ENCODE data around the gene CST8.

The CST8 gene

DNA sequence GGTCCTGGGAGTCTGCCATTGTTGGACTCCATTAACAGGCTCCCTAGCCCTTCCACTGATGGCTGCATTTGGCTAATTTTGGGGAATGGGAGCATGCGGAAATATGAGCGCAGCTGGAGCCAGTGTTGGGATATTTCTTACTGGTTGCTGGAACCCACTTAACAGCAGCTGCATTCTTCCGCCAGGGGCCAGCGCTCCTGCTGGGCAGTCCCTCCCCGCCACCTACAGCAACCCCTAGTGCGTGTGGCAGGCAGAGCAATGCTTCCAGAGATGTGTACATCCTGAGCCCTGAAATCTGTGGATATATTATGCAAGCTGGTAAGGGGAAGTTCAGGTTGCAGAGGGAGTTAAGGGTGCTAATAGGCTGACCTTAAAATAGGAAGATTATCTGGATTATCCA is 16.4 kb downstream of the CST8 start:
- Histone ChIP-seq H3K4me1 (ENCODE audit: low read depth, poor library complexity, severe bottlenecking) (no peaks in the 10 kb centered on the region), H3K9ac (no peak overlapping the region), H4K20me1 (ENCODE audit: insufficient read depth) (no peaks in the 10 kb centered on the region), H3K79me2 (ENCODE audit: insufficient read depth, low read depth) (no peaks in the 10 kb centered on the region), H3K27me3 (ENCODE audit: insufficient read depth, low read depth) (no peaks in the 10 kb centered on the region), H3K27ac (no peak overlapping the region), H2AFZ (ENCODE audit: low read depth) (no peak overlapping the region), H3K4me3 (IDR thresholded peaks at IDR 0.05; ENCODE audit: insufficient read depth, low read depth, low read length) (no peak overlapping the region), H3K36me3 (ENCODE audit: insufficient read depth) (no peaks in the 10 kb centered on the region), H3K4me2 (no peak overlapping the region)
- TF ChIP-seq, protein P1, sequence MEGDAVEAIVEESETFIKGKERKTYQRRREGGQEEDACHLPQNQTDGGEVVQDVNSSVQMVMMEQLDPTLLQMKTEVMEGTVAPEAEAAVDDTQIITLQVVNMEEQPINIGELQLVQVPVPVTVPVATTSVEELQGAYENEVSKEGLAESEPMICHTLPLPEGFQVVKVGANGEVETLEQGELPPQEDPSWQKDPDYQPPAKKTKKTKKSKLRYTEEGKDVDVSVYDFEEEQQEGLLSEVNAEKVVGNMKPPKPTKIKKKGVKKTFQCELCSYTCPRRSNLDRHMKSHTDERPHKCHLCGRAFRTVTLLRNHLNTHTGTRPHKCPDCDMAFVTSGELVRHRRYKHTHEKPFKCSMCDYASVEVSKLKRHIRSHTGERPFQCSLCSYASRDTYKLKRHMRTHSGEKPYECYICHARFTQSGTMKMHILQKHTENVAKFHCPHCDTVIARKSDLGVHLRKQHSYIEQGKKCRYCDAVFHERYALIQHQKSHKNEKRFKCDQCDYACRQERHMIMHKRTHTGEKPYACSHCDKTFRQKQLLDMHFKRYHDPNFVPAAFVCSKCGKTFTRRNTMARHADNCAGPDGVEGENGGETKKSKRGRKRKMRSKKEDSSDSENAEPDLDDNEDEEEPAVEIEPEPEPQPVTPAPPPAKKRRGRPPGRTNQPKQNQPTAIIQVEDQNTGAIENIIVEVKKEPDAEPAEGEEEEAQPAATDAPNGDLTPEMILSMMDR (conservative IDR thresholded peaks at IDR 0.05; ENCODE audit: low read depth, low read length): no peak

DNA sequence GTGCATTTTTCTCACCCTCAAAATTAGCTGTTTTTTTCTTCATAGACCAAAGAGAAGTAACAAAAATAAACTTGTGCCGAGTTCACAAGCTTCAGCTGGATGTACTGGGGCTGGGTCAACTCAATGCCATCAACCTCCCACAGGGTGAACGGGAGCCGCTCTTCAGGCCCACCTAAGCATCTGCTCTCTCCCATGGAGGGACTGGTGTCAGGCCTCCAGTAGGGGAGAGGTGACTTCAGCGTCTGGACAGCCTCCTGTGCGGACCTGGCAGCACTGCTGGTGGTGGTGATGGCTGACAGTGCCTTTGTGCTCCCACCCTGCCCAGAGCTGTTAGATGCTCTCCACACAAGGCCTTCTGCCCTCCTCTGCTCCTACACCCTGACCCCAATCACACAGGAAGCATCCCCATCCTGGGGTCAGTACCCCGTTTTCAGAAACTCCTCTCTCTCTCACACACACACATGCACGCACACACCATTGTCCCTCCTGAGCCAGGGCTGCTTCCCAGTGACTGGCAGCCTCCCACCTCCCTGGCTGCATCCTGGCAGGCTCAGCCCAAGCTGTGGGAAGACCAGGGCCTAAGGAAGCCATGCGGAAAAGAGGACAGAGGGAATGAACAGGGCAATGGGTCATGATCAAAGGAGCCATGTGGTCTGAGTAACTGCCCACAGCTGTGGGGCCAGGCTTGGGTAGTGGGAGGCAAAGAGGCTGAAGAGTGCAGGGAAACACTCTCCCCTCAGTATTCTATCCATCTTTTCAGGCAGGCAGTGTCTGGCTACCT is 17.7 kb downstream of the CST8 start:
- H3K79me2 ChIP-seq (ENCODE audit: insufficient read depth, low read depth): no peaks in the 10 kb centered on the region
- no peaks in the 10 kb centered on the region for H3K36me3 ChIP-seq (ENCODE audit: insufficient read depth)
- H4K20me1 ChIP-seq (ENCODE audit: insufficient read depth): no peaks in the 10 kb centered on the region
- no peak overlapping the region for H3K4me2 ChIP-seq
- H3K4me3 ChIP-seq (IDR thresholded peaks at IDR 0.05; ENCODE audit: insufficient read depth, low read depth, low read length): no peak overlapping the region
- TF ChIP-seq, protein P1 (conservative IDR thresholded peaks at IDR 0.05; ENCODE audit: low read depth, low read length): no peak
- no peak overlapping the region for H3K9ac ChIP-seq
- no peaks in the 10 kb centered on the region for H3K27me3 ChIP-seq (ENCODE audit: insufficient read depth, low read depth)
- no peak overlapping the region for H3K27ac ChIP-seq
- H3K4me1 ChIP-seq (ENCODE audit: low read depth, poor library complexity, severe bottlenecking): no peaks in the 10 kb centered on the region
- H2AFZ ChIP-seq (ENCODE audit: low read depth): no peak overlapping the region

DNA sequence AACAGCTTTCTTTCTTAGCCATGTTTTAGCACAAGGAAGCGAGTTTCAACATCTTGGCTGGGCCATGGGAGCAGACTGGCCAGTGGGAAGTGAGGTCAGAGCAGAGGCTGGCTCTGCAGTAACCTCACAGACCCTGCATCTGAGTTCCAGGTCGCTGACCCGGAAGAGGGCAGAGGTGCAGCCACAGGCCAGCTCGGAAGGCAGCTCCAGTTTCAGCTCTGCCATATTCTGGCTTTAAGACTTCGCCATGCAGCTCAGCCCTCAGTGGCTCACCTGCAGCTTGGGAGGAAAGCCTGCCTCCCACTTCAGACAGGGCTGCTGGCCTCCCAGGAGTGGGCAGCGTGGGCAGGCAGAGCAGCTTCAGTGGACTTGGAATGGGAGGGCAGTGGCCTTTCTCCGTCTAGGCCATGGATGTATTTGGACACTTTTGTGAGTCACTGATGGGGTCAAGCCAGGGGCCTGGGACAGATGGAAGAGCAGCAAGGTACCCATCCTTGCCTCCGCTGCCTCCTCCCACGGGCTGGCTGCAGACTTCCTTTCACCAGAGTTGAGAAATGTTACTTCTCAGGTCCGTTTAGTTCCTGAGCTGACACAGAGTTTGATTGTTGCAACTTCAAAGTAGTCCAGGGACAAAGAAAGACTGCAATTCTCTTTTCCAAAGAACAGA is 18.5 kb downstream of the CST8 start:
- Histone ChIP-seq H3K9ac (no peak overlapping the region), H3K4me2 (no peak overlapping the region), H4K20me1 (ENCODE audit: insufficient read depth) (no peaks in the 10 kb centered on the region), H3K4me3 (IDR thresholded peaks at IDR 0.05; ENCODE audit: insufficient read depth, low read depth, low read length) (no peak overlapping the region), H3K27ac (no peak overlapping the region), H3K27me3 (ENCODE audit: insufficient read depth, low read depth) (no peaks in the 10 kb centered on the region), H3K79me2 (ENCODE audit: insufficient read depth, low read depth) (no peaks in the 10 kb centered on the region), H3K36me3 (ENCODE audit: insufficient read depth) (no peaks in the 10 kb centered on the region), H3K4me1 (ENCODE audit: low read depth, poor library complexity, severe bottlenecking) (no peaks in the 10 kb centered on the region), H2AFZ (ENCODE audit: low read depth) (no peak overlapping the region)
- TF ChIP-seq, protein P1 (conservative IDR thresholded peaks at IDR 0.05; ENCODE audit: low read depth, low read length): no peak

DNA sequence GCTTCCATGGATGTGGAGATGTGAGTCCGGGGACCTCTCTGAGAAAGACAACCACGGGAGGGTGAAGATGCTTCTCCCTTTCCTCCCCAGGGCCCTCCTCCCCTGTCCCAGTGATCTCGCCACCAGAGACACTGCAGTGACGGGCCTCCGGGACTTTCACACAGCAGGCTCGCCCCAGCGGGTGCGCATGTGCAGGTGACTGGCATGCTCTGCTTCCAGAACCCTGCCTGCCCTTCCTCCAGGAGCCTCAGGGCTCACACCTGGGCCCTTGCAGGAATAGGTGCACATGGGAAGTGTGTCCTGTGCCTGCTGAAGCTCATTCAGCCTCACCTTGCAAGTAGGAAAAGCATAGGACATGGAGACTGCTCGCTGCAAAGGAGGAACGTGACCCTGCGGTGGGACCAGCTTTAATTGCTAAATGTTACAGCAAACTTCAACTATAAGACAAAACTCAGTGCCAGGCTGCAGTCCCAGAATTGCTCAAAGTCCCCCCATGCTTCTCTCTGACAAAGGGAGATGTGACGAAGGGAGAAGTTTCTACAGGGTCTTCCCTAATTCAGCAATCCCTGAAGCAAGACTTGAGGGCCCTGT is 19.2 kb downstream of the CST8 start:
- H3K4me3 ChIP-seq (IDR thresholded peaks at IDR 0.05; ENCODE audit: insufficient read depth, low read depth, low read length): no peak overlapping the region
- no peaks in the 10 kb centered on the region for H3K36me3 ChIP-seq (ENCODE audit: insufficient read depth)
- H3K27ac ChIP-seq: no peak overlapping the region
- H4K20me1 ChIP-seq (ENCODE audit: insufficient read depth): no peaks in the 10 kb centered on the region
- TF ChIP-seq, protein P1 (conservative IDR thresholded peaks at IDR 0.05; ENCODE audit: low read depth, low read length): no peak
- no peak overlapping the region for H3K9ac ChIP-seq
- no peak overlapping the region for H3K4me2 ChIP-seq
- H3K79me2 ChIP-seq (ENCODE audit: insufficient read depth, low read depth): no peaks in the 10 kb centered on the region
- no peaks in the 10 kb centered on the region for H3K4me1 ChIP-seq (ENCODE audit: low read depth, poor library complexity, severe bottlenecking)
- no peak overlapping the region for H2AFZ ChIP-seq (ENCODE audit: low read depth)
- H3K27me3 ChIP-seq (ENCODE audit: insufficient read depth, low read depth): no peaks in the 10 kb centered on the region

Data from KMS-11 (cell line).